Measurements from ENCODE around the gene PSD2. TPM values are rescaled to one million over a fixed set of nuclear protein-coding genes. Genes with fewer than 3 reads are reported as not detected.

Gene PSD2
- total RNA-seq, 1 experiment from 2014 or later = 2.0 TPM

DNA sequence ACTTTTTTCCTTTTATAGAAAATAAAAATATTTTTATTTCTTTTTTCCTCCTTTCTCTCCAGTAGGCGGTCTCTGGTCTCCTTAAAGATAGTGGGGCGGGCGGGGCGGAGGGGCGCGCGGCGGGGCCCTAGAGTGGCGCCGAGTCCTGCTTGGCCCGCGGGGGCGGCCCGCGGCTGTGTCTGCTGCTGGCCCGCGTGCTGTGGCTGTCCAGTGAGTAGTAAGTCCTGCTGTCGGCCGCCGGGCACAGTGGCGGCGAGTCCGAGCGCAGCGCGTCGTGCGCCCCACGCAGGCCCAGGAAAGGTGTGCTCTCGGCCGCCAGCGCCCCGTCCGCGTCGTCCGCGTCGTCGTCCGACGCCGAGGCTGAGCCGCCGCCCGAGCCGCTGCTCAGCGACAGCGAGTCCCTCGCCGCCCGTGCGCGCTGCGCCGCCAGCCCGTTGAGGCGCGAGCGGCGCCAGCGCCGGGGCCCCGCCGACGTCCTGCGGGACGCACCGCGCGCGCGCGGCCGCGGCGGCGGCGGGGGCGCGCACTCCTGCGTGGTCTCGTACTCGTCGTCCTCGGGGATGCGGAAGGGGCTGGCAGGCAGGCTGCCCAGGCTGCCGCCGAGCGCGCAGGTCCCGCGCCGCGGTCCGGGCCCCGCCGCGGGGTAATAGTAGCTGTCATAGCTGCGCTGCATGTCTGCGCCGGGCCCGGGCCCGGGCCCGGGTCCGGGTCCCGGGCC lies 52.3 kb downstream of the PSD2 start:
- peak; percentile 52 for DNase-seq (ENCODE audit: low spot score)
- in situ Hi-C loops (cut with HindIII; ENCODE audit: low sequenced_read_pairs) = no loop called here

DNA sequence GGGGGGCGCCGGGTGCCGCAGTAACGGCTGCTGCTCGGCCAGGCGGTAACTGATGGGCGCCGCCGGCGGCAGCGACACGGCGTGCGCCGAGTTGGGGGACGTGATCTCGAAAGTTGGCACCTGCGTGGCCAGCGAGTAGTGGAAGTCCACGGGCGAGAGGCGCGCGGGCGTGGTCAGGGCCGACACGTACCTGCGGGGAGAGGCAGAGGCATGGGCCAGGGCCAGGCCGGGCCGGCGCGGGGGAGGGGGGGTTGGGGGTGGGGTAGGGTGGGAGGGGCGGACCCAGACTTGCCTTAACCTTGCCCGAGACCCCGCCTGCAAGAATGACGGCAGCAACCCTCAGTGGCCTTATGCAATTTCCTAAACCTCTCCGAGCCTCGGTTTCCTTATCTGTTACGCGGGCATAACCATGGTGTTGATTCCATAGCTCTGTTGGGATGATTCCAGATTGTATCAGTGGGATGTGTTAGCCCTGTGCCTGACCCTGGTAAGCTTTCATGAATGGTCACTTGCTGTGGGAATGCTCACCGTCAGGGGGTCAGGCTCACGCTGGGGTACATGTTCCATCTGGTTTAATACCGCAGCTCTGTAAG lies 53.0 kb downstream of the PSD2 start:
- in situ Hi-C loops (cut with HindIII; ENCODE audit: low sequenced_read_pairs) = no loop called here
- no peak for DNase-seq (ENCODE audit: low spot score)

DNA sequence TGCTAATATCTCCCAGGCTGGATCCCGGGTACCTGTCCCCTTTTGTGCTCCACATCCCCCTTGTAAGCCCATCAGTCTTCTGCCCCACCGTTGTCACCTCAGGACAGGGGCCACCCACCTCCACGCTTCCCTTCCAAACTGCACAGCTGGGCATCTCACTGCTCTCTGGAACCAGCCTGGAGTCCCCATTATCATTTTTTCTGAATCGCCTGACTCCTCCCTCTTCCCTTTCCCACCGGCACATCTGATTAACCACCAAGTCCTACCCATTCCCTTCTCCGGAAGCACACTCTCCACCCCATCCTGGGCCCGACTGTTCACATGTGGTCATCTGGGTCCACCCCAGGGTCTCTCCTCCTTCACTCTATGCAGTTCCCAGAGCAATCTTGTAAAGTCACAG lies 53.9 kb downstream of the PSD2 start:
- no peak for DNase-seq (ENCODE audit: low spot score)
- in situ Hi-C loops (cut with HindIII; ENCODE audit: low sequenced_read_pairs) = no loop called here

DNA sequence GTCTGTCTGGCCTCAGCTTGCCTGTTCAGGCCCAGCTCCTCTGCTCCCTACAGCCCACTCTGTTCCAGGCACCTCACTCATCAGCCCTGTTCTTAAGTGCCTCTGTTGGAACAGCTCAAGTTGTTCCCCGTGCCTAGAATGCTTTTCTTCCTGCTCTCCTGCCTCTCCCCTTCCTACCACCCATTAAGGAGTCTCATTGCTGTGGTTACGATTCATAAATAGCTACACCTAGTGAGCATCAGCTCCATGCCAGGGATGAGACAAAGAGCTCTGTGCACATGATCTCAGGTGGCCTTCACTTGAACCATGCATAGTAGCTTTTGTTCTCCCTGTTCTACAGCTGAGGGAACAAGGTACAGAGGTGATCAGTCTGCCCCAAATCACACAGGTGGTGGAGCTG lies 54.3 kb downstream of the PSD2 start:
- DNase-seq (ENCODE audit: low spot score) = no peak
- in situ Hi-C loops (cut with HindIII; ENCODE audit: low sequenced_read_pairs) = no loop called here

DNA sequence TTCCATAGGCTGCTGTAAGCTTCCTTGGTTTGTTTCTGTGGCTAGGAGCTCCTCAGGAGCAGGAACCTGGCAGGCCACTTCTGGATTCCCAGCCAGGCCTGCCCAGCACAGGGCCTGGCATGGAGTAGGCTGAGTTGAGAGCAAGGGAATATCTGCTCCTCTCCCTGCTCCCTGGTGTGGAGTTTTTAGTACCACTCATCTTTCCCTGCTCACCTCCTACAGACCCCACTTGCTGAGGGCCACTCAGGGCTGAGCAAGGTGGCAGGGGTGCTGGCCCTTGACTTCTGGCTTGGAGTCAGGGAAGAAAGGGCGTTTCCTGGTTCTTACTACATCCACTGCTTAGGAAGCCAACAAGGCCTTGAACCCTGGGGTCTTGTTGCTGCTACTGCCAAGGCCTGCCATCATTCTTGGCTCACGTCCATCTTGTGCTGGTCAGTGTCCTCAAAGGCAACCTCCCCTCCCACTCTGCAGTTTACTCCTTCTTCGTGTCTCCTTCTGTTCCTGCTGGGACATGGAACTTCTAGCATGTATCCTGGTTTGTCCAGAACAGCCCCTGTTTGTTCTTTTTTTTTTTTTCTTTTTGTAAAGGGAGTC lies 54.9 kb downstream of the PSD2 start:
- in situ Hi-C loops (cut with HindIII; ENCODE audit: low sequenced_read_pairs) = no loop called here
- DNase-seq (ENCODE audit: low spot score) = no peak

DNA sequence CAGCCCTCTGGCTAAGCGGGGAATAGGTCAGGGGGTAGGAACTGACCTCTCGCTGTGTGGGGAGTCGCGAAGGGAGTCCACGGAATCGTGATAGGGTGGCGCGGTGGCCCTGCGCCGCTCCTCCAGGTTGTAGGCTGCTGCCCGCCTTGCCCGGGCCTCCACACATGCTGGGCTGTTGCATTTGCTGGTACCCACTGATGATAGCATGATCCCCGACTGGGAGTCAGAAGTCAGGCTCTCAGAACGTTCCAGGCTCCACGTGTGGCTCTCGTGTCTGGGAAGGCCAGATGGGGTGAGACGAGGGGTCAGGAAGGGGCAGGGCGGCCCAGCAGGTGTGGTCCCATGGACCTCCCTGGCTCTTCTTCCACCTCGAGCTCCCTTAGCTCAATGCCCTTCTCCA lies 56.0 kb downstream of the PSD2 start:
- in situ Hi-C loops (cut with HindIII; ENCODE audit: low sequenced_read_pairs) = no loop called here
- DNase-seq (ENCODE audit: low spot score) = no peak

DNA sequence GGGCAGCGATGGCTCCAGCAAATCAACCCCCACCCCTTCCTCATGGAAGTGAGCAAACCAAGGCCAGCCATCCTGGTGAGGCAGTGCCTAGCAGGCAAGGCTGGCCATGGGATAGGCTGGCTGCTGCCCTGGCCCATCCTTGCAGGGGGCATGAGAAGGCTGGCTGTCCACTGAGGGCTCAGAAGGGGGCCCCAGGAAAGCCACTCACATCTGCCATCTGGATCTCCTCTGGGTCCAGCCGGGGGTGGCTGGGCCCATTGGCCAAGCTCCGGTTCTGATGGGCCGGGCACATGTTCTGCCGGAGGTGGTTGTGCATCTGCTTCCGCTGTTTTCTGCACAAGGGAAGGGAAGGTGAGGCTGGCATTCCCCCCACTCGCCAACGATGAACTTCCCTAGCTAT lies 57.1 kb downstream of the PSD2 start:
- no peak for DNase-seq (ENCODE audit: low spot score)
- in situ Hi-C loops (cut with HindIII; ENCODE audit: low sequenced_read_pairs) = no loop called here

DNA sequence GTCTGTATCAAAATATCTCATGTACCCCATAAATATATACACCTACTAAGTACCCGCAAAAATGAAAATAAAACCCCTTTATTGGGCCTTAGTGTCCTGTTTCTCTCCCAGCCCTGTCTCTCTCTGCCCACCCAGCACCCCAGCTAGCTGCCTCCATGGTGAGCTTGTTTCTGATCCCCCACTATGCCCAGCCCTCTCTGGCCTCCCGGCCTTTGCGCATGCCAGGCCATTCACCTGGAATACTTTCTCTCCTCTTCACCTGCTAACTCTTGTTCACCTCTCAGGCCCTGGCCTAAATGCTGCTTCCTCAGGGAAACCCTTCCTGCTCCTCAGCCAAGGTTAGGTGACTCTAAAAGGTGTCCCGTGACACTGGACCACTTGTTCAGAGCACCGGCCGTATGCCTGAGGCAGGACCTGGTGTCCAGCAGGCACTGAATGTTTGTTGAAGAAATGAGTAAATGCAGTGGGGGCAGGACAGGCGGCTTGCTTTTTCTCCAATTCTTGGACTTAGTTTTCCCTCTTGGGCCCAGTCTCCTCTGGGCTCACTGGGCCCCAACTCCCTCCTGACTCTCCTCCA lies 58.5 kb downstream of the PSD2 start:
- in situ Hi-C loops (cut with HindIII; ENCODE audit: low sequenced_read_pairs) = no loop called here
- no peak for DNase-seq (ENCODE audit: low spot score)

DNA sequence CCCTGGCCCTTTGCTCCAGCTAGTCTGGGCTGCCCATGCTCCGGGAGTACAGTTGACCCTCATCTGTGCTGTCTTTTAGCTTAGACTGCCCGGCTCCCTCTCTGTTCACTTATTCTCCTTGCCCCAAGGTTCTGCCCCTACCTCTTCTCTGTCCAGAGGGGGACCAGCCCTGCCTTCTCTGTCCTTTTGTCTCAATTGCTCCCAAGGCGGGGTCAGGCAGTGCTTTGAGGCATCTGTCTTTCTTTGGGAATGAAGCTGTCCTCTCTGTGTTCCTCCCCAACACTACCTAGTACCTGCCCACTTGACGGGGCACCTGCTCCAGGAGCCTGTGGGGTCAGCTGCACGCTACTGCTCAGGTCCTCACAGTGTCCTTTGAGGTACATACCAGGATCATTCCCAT lies 59.3 kb downstream of the PSD2 start:
- in situ Hi-C loops (cut with HindIII; ENCODE audit: low sequenced_read_pairs) = no loop called here
- no peak for DNase-seq (ENCODE audit: low spot score)

DNA sequence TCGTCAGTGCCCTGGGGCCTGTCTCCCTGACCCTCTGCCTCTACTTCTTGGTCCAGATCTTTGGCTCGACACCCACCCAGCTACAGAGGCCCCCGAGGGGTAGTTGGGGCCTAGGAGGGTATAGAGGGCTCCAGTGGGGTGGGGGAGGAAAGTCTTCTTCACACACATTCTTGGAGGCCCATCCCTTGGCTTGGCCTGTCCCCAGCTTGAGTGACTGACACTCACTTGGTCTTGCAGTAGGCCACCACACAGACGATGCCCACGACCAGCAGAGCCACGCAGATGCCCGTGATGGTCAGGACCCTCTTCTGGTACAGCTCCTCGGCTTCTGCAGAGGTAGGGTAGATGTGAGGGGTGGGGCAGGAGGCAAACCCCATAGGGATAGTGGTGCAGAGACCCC lies 59.8 kb downstream of the PSD2 start:
- no peak for DNase-seq (ENCODE audit: low spot score)
- in situ Hi-C loops (cut with HindIII; ENCODE audit: low sequenced_read_pairs) = no loop called here

DNA sequence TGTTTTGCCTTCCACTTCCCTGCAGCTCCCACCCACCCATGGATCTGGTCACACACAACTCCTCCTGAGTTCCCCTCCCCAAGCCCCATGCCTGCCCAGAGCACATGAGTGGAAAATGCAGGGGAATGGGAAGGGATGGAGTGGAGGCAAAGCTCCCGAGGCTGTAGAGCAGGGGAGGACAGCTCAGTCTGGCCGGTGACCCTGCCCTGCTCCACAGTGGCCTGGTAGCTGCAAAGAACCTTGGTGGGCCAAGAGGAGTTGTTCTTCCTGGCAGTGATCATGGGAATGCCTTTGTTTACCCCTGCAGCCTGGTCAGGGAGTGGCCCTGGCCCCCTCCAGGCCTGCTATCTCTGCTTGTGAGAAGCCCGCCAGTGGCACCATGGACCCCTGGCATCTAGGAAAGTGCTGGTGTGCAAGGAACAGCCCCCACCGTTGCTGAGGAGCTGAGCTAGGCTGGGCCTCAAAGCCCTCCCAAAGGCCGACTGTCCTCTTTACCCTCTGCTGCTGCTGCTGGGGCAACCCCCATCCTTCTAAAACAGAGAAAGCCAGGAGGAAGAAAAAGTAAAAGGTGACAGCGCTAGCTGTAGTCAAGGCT lies 60.4 kb downstream of the PSD2 start:
- in situ Hi-C loops (cut with HindIII; ENCODE audit: low sequenced_read_pairs) = no loop called here
- no peak for DNase-seq (ENCODE audit: low spot score)

DNA sequence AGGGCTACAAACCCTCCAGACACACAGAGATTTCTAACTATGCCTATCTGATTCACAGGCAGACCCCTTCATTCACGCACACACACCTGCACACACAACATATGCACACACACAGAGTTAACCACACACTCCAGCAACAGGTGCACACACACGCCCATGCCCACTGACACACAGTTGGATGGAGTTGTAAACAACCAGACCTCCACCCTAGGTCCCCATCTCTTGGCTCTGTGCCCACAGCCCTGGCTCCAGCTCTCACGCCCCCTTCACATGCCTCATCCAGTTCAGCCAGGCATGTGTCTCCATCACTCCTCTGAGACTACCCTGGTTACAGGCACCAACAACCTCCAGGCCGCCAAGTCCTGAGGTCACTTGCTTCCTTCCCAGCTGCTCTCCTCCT lies 61.1 kb downstream of the PSD2 start:
- in situ Hi-C loops (cut with HindIII; ENCODE audit: low sequenced_read_pairs) = no loop called here
- DNase-seq (ENCODE audit: low spot score) = no peak

DNA sequence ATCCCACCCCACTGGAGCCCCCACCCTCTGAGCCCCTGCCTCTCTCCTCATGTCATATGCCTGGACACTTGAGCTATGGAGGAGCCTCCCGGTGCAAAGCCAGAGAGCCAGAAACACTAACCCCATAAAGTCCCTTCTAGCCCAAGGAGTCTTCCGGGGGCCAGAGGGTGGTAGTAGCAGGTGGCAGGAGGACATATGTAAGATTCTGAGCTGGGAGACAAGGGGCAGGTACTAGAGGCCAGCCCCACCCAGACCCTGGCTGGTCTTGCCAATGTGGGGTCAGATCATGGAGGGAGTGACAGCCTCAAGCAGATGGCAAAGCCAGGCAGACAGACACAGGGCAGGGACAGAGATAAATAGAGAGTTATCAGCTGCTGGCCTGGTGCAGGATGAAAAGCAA lies 63.4 kb downstream of the PSD2 start:
- in situ Hi-C loops (cut with HindIII; ENCODE audit: low sequenced_read_pairs) = no loop called here
- no peak for DNase-seq (ENCODE audit: low spot score)

DNA sequence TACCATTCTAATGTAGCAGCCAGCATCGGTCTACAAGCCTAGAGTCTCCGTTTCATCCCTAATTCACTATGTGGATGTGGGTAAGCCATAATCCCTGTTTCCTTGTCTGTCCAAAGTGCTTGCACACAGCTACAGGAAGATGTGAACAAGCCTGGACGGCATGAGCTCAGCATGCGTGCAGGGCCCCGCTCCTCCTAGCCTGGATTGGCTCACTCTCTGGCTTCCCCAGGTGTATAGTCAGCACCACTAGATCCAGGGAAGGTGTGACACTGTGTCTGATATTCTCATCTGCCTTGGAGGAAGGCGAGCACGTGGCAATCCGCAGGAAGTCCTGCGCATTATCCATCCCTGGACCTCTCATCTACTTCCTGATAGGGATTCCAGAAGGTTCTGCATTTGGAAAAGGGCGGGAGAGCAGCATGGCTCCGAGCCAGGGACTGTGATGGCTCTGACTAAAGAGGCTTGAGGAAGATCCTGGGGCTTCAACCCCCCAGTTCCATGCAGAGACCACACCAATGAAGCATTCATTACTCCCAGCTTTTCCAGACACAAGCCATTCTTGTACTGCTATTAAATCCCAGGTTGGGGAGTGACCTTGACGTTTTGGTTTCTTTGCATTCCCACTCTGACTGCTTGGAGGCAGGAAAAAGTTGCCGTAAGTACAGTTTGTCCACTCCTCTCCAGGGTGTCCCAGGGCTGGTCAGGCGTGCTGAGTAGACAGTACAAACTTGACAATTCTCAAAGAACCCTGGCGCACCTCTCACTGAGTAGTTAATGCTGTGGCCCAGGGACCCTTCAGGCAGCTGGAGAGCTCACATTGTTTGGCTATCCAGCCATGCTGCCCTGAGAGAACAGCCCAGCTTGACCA lies 65.6 kb downstream of the PSD2 start:
- in situ Hi-C loops (cut with HindIII; ENCODE audit: low sequenced_read_pairs) = no loop called here
- no peak for DNase-seq (ENCODE audit: low spot score)

DNA sequence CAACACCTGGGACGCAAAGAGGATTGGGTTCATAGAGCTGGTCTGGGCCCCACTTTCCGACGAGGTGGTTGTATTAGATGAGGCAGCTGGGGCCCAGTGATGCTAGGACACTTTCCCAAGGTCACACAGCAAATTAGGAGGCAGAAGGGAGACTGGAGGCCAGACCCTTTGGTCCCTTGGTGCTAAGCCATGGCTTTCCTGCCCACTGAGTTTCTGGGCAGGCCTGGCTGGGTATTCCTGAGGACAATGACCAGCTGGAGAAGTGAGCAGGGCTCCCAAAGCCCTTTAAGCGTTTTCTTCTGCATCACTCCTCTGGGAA lies 66.2 kb downstream of the PSD2 start:
- in situ Hi-C loops (cut with HindIII; ENCODE audit: low sequenced_read_pairs) = no loop called here
- DNase-seq (ENCODE audit: low spot score) = no peak

DNA sequence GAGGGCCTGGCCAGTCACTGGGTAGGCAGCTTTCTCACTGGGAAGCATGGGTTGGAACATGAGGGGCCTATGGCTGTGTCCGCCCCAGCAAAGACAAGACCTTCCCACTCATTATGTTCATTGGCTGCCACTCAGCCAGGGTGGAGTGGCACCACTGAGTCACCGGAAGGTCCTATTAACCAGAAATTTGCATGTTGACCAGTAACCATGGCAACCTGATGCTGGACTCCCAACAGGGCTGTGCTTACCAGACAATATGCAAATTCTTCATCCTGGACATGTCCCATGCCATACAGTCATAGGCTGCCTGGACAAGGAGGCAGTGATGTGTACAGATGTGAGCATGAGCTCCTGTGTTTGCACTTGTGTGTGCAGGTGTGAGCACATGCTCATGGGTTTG lies 66.7 kb downstream of the PSD2 start:
- in situ Hi-C loops (cut with HindIII; ENCODE audit: low sequenced_read_pairs) = no loop called here
- DNase-seq (ENCODE audit: low spot score) = no peak

DNA sequence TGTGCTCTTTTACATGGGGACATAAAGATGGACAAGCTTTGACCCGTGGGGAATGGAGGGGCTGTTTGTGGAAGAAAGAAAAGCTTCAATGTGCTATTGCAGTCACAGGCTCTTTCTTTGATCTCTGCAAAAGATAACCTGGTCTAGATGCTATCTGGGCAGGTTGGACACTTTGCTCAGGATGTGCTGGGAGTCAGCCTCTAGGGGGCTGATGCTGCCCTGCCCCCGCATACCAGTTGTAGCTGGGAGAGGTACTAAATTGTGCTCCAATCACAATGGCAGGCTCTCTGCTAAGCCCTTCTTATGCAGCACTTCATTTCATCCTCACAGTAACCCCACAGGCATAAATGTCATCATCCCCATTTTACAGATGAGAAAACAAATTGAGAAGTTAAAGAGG lies 67.2 kb downstream of the PSD2 start:
- DNase-seq (ENCODE audit: low spot score) = no peak
- in situ Hi-C loops (cut with HindIII; ENCODE audit: low sequenced_read_pairs) = no loop called here

DNA sequence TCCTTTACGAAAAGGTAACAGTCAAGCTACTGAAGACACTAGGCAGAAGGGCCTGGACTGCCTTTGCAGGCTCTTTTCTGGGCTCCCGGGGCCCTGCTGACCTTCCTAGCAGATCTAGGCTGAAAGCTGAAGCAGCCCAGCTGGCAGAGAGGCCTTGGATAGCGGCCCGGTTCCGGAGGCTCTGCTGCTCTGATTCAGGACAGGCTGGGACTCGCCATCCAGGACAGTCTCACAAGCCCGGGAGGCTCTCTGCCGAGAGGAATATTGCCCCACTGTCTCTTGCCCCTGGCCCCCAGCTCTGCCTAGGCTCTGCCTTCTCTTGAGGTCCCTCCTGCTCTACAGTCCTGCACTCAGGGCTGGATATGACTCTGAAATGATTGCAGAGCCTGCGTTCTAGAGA lies 67.8 kb downstream of the PSD2 start:
- in situ Hi-C loops (cut with HindIII; ENCODE audit: low sequenced_read_pairs) = no loop called here
- peak; percentile 97 for DNase-seq (ENCODE audit: low spot score)

DNA sequence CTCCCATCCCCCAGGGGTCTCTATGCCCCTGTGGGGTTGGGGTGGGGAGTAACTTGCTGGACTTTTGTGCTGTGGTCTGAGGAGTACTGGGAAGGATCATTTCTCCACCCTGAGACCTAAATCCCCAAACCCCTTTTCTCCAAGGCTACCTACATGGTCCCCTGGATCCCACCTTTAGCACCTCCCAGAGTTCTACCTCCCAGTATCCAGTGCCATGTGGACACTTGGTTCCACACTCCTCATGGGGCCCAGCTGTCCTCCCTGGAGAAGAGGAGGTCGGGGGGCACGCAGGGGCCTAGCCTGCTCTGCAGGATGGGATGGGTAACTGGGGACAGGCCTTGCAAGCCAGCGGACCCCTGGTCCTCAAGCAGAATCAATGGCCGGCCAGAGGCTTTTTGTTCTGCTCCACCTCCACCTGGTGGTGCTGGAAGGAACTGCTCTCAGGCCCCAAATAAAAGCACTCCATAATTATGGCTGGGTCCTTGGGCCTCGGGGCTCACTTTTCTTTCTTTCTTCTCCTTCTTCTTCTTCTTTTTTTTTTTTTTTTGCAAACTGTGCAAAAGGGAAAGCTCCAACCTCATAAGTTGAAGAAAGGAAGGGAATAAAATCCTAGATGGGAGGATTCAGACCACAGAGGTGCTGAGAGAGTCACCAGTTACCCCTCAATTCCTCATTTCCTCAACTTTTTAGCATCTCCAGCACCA lies 68.4 kb downstream of the PSD2 start:
- in situ Hi-C loops (cut with HindIII; ENCODE audit: low sequenced_read_pairs) = no loop called here
- DNase-seq (ENCODE audit: low spot score) = peak; percentile 79

All from G401 (cell line).